Activated CD4-positive, alpha-beta T cell treated with anti-CD3 and anti-CD28 coated beads, Interleukin-2, amount 50 U/mL, for 16 hours (primary cell): ENCODE data around the gene ZNF853.
"Not testable (repeated sequence)": the region's sequence is repeated elsewhere in the genome, so short reads cannot be mapped to it uniquely, and the experiment has no call there.

Experiments
- DNase-seq: peaks from one replicate; pipeline ENCODE4 v3.0.0-alpha.2; 2020

Gene ZNF853

DNA sequence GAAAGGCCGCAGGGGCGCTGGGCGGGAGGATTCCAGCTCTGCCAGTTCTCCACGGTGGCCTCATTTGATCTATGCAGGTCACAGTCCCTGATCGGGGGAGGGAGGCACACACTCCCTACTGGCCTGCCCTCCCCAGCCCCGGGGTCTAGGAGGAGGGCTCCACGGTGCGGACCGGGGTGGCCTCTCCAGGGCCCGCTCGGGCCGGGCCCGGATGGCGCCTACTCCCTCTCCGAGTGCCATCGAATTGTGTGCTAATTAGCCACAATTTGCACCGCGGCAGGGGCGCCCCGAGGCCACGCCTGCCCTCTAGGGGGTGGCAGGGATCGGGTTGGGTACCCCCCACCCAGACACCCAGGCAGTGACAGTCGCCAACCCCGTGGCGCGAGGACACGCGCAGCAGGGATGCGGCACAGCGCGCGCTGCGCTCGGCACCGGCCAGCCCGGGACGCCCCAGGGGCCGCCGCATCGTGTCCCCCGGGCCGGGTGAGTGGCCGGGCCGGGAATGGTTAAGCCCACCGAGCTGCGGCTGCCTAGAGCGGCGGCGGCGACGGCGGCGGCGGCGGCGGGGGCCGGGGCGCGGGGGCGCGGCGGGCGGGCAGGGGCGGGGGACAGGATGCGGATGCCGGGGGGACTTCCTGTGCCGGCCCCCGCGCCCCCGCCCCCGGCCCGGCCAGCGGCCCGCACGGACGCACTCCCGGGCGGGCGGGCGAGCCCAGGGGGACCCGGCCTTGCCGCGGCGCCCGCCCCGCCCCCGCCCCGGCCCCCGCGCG lies at the start of gene ZNF853:
Gene ZNF853, plus strand, starts transcription at position 658 of the 770 bp plus-strand sequence. CDS start 565 bp downstream, outside the sequence.
- no peak for DNase-seq

DNA sequence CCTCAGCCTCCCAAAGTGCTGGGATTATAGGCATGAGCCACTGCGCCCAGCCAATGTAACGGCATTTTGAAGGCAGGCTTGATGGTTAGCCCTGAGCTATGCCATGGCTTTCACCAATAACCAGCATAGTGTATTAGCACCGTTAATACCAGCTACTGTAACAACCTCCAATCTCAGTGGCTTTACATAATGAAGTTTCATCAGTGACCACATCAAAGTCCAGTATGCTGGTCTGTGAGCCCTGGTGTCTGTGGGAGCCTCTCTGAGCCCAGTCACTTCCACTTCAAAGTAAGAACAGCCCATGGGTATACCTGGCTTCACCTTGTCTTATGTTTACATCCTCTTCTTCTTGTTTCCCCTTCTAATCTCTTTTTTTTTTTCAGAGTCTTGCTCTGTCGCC lies 49.8 kb upstream of the ZNF853 start:
- DNase-seq: no peak

DNA sequence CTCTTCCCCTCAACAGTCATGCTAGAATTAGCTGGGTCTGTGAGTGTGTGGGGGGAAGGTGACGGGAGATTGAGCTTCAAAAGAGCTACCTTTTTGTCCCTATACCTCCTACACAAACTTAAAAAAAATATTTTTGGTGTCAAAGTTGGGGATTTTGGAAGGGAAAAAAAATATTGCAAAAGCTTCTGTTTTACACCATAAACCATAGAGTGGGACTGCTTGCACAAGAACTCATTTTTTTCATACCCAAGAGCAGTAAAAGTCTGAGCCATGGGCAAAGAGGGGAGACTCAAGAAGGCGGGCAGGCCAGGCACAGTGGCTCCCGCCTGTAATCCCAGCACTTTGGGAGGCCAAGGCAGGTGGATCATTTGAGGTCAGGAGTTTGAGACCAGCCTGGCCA lies 47.5 kb upstream of the ZNF853 start:
- no peak for DNase-seq

GRCh38 chr7:6571160-6571779 lies 44.1 kb upstream of the ZNF853 start:
- peak; percentile 18 for DNase-seq

- no peak for DNase-seq
Measured at GRCh38 chr7:6575281-6576023, 40.0 kb upstream of the ZNF853 start.

DNA sequence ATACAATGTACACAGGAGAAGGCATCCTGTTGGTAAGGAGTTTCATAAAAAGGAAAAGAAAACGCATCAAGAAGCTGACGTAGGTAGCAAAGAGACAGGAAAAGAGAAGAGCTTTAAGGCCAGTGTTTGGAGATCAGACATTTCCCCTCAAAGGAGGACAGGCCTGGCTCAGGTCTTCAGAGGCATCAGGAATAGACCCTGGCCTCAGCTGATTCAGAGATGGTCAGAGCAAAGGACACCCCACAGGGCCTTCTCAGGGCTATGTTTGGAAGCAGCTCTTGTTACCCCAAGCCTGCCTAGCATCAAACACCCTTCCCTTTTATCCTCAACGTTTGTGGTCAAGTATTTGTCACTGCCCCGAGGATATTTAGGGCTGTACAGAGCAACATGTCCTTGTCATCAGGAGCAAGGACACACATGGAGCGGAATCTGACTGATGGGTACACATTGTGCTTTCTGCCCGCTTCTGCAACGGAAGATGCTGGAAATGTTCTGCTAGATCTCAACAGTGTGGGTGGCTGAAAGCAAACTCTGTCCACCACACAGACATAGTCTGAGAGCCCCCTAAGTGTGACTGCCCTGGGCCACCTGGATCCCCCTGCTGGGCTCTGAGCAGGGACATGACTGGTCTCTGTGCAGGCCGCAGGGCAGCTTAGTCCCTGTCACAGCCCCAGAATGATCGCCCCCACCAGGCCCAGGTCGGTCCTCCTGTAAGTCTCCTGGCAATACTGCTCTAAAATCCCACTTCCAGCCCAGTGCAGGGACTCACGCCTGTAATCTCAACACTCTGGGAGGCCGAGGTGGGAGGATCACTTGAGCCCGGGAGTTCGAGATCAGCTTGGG lies 39.2 kb upstream of the ZNF853 start:
- peak; percentile 20 for DNase-seq

GRCh38 chr7:6576867-6577368 lies 38.5 kb upstream of the ZNF853 start:
- DNase-seq: not testable (repeated sequence)

GRCh38 chr7:6577369-6578113 lies 37.9 kb upstream of the ZNF853 start, which contains the start of gene ZDHHC4:
ZDHHC4 (plus strand) TSS chr7:6577454; CDS start chr7:6580562, 3,108 bp downstream.
- DNase-seq: peak; percentile 93

GRCh38 chr7:6578114-6579084 lies 37.0 kb upstream of the ZNF853 start:
- DNase-seq: no peak

DNA sequence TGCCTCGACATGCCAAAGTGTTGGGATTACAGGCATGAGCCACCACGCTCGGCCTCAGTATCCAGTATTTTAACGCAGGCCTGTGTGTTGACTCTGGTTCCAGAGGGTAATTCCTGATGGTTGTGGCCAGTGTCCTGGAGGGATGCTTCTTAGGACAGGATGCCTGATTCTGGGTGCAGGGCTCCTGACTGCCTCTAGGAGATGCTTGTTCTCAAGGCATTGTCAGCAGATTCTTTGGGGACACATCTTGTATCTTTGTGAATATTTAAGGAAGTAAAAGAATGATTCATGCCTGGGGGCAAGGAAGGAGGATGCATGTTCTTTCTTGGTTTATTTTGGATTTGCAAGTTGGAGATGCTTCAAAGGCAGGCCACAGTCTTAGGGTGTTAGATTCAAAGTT lies 36.0 kb upstream of the ZNF853 start:
- no peak for DNase-seq

GRCh38 chr7:6585746-6586432 lies 29.5 kb upstream of the ZNF853 start:
- DNase-seq: not testable (repeated sequence)

GRCh38 chr7:6588566-6588965 lies 26.8 kb upstream of the ZNF853 start:
- DNase-seq: no peak

GRCh38 chr7:6589151-6589828 lies 26.1 kb upstream of the ZNF853 start:
- DNase-seq: no peak

GRCh38 chr7:6589829-6590644 lies 25.4 kb upstream of the ZNF853 start, which contains the start of gene INTS15:
INTS15 (plus strand) TSS chr7:6590021; CDS start chr7:6590284, 263 bp downstream.
- peak; percentile 75 for DNase-seq

- DNase-seq: no peak
Measured at GRCh38 chr7:6590645-6591110, 24.7 kb upstream of the ZNF853 start.

DNA sequence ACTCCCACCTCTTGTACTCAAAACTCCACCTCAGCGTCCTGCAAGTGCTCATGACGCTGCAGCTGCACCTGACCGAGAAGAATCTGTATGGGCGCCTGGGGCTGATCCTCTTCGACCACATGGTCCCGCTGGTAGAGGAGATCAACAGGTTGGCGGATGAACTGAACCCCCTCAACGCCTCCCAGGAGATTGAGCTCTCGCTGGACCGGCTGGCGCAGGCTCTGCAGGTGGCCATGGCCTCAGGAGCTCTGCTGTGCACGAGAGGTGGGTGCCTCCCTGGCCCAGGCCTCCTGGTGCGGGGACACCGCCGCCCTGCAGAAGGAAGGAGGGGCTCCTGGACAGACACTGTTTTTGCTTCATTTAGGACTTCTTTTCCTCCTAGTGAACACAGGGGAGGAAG lies 15.3 kb upstream of the ZNF853 start:
- no peak for DNase-seq

DNA sequence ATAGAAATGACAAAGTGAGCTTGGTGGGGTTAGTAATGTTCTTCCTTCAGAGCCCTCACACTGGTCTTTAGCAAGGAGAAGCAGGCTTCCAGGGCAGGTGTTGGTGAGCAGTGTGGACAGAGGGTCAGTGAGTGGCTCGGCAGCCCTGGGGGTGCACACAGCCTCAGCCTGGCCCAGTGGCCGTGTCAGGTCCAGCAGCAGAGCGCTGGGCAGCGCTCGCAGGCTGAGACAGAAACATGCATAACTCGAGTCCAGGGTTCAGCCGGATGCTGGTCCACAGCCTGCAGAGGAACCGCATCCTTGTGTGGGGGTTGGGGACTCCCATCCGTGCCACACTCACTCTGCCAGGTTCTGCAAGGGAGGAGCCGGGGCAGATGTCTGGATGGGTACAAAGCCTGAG lies 11.0 kb upstream of the ZNF853 start:
- DNase-seq: no peak
